K562 (cell line): ENCODE measurements around the gene LONP1. TPM values are rescaled to one million over a fixed set of nuclear protein-coding genes. Genes with fewer than 3 reads are reported as not detected.

Experiments used
- CEBPB ChIP-seq: fragments of 450-650 bp; IDR thresholded peaks from 2 replicates; pipeline ENCODE4 v1.6.1; 2016; ENCODE audit warnings: missing genetic modification characterization, missing compliant biosample characterization
- CEBPG ChIP-seq, 3 experiments: fragments of 200-800 bp in 1 of 3; sonication (Bioruptor generic) in 1 of 3; sonication (generic) in 1 of 3; formaldehyde crosslinking in 1 of 3; IDR thresholded peaks in 2 of 3; conservative IDR thresholded peaks in 1 of 3; 2 replicates each; pipeline versions ENCODE4 v1.6.1 to v1.8.0; 2016 to 2022; ENCODE audit warnings: missing compliant biosample characterization in 2 of 3, missing genetic modification characterization in 2 of 3, mild to moderate bottlenecking in 1 of 3, missing genetic modification reagents in 1 of 3
- EP400 ChIP-seq: fragments of 450-650 bp; IDR thresholded peaks from 2 replicates; pipeline ENCODE4 v1.6.1; 2017; ENCODE audit warnings: antibody characterized with exemption, mild to moderate bottlenecking, moderate library complexity
- FOXA3 ChIP-seq, 2 experiments: fragments of 450-650 bp in 1 of 2; sonication (generic) in 1 of 2; formaldehyde crosslinking; IDR thresholded peaks in 1 of 2; conservative IDR thresholded peaks in 1 of 2; 2 replicates each; pipeline versions ENCODE4 v1.4.0 to v1.8.0; 2020 to 2022; ENCODE audit warnings: mild to moderate bottlenecking in 2 of 2, missing genetic modification reagents in 1 of 2
- GATAD2A ChIP-seq: fragments of 450-650 bp; IDR thresholded peaks from 2 replicates; pipeline ENCODE4 v1.6.1; 2017
- HDAC3 ChIP-seq: fragments of 450-650 bp; IDR thresholded peaks from 2 replicates; pipeline ENCODE4 v1.6.1; 2018; ENCODE audit warnings: borderline replicate concordance, mild to moderate bottlenecking, moderate library complexity; ENCODE audit not compliant: partially characterized antibody
- ILF3 ChIP-seq: fragments of 450-650 bp; IDR thresholded peaks from 2 replicates; pipeline ENCODE4 v1.6.1; 2018; ENCODE audit warnings: antibody characterized with exemption, mild to moderate bottlenecking, moderate library complexity, borderline replicate concordance
- MBD2 ChIP-seq: sonication (generic); IDR thresholded peaks from 2 replicates; pipeline ENCODE4 v1.6.1; 2016; ENCODE audit warnings: low read depth, borderline replicate concordance
- MEF2A ChIP-seq: IDR thresholded peaks from 2 replicates; pipeline ENCODE4 v1.6.1; 2011; ENCODE audit warnings: low read depth, mild to moderate bottlenecking, low read length, moderate library complexity; ENCODE audit not compliant: control insufficient read depth
- POLR2G ChIP-seq: fragments of 200-400 bp; formaldehyde crosslinking; IDR thresholded peaks from 2 replicates; pipeline ENCODE4 v1.6.1; 2017; ENCODE audit warnings: low read depth, mild to moderate bottlenecking, antibody characterized with exemption, low read length, moderate library complexity
- RNF2 ChIP-seq: sonication (generic); IDR thresholded peaks from 2 replicates; pipeline ENCODE4 v1.6.1; 2016
- SIRT6 ChIP-seq: IDR thresholded peaks from one replicate; pipeline ENCODE4 v1.6.1; 2012; ENCODE audit warnings: low read depth, mild to moderate bottlenecking, control low read depth, inconsistent platforms, low read length, moderate library complexity
- SRSF1 ChIP-seq: fragments of 200-400 bp; formaldehyde crosslinking; IDR thresholded peaks from 2 replicates; pipeline ENCODE4 v1.6.1; 2017; ENCODE audit warnings: mild to moderate bottlenecking, low read depth, low read length, moderate library complexity
- STAG1 ChIP-seq: sonication (generic); formaldehyde crosslinking; IDR thresholded peaks from 2 replicates; pipeline ENCODE4 v1.5.0; 2020; ENCODE audit warnings: missing genetic modification reagents, borderline replicate concordance
- SUPT5H ChIP-seq: fragments of 450-650 bp; IDR thresholded peaks from 2 replicates; pipeline ENCODE4 v1.6.1; 2016
- ZC3H4 ChIP-seq: sonication (generic); formaldehyde crosslinking; IDR thresholded peaks from 2 replicates; pipeline ENCODE4 v1.9.0; 2021; ENCODE audit warnings: missing genetic modification reagents, borderline replicate concordance
- ZNF239 ChIP-seq: fragments of 250-450 bp; sonication (Bioruptor Pico); IDR thresholded peaks from 2 replicates; pipeline ENCODE4 v1.4.0; 2020; ENCODE audit warnings: mild to moderate bottlenecking
- ZNF436 ChIP-seq: fragments of 250-450, 450-650 bp; sonication (Bioruptor Pico); formaldehyde crosslinking; IDR thresholded peaks from 2 replicates; pipeline ENCODE4 v1.7.0; 2020; ENCODE audit warnings: mild to moderate bottlenecking
- ZNF445 ChIP-seq: fragments of 250-450 bp; sonication (Bioruptor Pico); IDR thresholded peaks from 2 replicates; pipeline ENCODE4 v1.4.0; 2020; ENCODE audit warnings: low read depth, mild to moderate bottlenecking, moderate library complexity
- ZNF778 ChIP-seq: fragments of 450-650 bp; formaldehyde crosslinking; IDR thresholded peaks from 2 replicates; pipeline ENCODE4 v1.4.0; 2020; ENCODE audit warnings: mild to moderate bottlenecking, moderate library complexity
- polyA plus RNA-seq, 8 experiments: library from polyadenylated mRNA; depleted of rRNA in 4 of 8; stranded (reverse) in 5 of 8; unstranded in 3 of 8; fragments of >200 nt; fragmentation: Nextera tagmentation in 2 of 8; fragmentation: Illumina TruSeq in 1 of 8; extraction: Ambion mirVana in 2 of 8; extraction: Trizol in 1 of 8; gene quantifications; 2 replicates each; pipeline versions ENCODE4 v1.2.1 to v1.2.3, GENCODE V29; 2011 to 2014; ENCODE audit warnings: inconsistent platforms in 1 of 8, missing spikeins in 1 of 8
- total RNA-seq, 7 experiments: library from RNA; depleted of rRNA in 6 of 7; stranded (reverse); fragments of >200 nt in 6 of 7; fragmentation: Illumina TruSeq in 2 of 7; extraction: Trizol in 2 of 7; gene quantifications; 2 replicates each; pipeline versions ENCODE4 v1.2.1 to v1.2.3, GENCODE V29; 2011 to 2021; ENCODE audit warnings: low replicate concordance in 1 of 7
- TF ChIP-seq, protein P1 (sequence below), 2 experiments: fragments of 450-650 bp; conservative IDR thresholded peaks; 2 replicates each; pipeline ENCODE4 v1.6.1; 2017; ENCODE audit warnings: mild to moderate bottlenecking in 2 of 2, moderate library complexity in 2 of 2
- TF ChIP-seq, protein P2 (sequence below): sonication (generic); formaldehyde crosslinking; IDR thresholded peaks from 2 replicates; pipeline ENCODE4 v1.4.0; 2020; ENCODE audit warnings: mild to moderate bottlenecking, missing genetic modification reagents
- TF ChIP-seq, protein P3 (sequence below): fragments of 450-650 bp; IDR thresholded peaks from 2 replicates; pipeline ENCODE4 v1.6.1; 2014; ENCODE audit warnings: low read depth, mild to moderate bottlenecking, moderate library complexity, borderline replicate concordance

Gene LONP1
- total and polyA plus RNA-seq, 9 of the 15 experiments (the other 6 are each of a cell fraction or from before 2014, with no cell fraction given): 1.1 to 238 (median 84.5) TPM

DNA sequence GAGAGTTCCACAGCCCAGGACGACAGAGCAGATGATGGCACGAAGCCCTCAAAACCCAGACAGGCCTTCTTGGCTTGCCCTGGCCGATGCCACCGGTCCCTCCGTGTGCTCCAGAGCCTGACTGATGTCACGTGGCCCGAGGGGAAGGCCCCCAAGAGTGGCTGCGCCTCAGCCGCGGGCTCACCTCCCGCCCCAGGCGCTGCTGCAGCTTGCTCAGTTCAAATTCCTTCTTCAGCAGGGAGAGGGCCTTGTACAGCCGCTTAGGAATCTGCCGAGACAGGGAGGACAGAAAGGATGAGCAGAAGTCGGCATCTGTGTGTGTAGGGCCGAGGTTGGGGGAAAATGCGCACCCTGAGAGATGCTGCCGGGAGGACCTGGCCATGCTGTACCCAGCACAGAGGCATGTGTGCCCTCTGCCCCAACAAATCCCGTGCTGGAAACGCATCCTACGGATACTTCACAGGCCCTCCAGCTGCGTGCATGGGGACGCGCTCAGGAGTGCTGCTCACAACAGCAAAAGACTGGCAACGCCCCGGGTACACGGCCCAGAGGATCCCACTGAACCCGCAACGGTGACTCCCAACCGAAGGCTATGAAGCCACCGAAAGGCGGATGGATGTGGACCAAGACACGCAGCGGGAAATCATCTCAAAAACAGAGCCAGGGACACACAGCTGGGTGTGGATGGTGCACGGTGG lies 12.9 kb downstream of the LONP1 start (continued):
- TF ChIP-seq, protein P1, sequence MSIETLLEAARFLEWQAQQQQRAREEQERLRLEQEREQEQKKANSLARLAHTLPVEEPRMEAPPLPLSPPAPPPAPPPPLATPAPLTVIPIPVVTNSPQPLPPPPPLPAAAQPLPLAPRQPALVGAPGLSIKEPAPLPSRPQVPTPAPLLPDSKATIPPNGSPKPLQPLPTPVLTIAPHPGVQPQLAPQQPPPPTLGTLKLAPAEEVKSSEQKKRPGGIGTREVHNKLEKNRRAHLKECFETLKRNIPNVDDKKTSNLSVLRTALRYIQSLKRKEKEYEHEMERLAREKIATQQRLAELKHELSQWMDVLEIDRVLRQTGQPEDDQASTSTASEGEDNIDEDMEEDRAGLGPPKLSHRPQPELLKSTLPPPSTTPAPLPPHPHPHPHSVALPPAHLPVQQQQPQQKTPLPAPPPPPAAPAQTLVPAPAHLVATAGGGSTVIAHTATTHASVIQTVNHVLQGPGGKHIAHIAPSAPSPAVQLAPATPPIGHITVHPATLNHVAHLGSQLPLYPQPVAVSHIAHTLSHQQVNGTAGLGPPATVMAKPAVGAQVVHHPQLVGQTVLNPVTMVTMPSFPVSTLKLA (conservative IDR thresholded peaks at IDR 0.05): no peak
- no peak for TF ChIP-seq ZNF436 (CRISPR knock-in tag)
- peak; percentile 57 for TF ChIP-seq POLR2G
- no peak for TF ChIP-seq HDAC3
- TF ChIP-seq, protein P2, sequence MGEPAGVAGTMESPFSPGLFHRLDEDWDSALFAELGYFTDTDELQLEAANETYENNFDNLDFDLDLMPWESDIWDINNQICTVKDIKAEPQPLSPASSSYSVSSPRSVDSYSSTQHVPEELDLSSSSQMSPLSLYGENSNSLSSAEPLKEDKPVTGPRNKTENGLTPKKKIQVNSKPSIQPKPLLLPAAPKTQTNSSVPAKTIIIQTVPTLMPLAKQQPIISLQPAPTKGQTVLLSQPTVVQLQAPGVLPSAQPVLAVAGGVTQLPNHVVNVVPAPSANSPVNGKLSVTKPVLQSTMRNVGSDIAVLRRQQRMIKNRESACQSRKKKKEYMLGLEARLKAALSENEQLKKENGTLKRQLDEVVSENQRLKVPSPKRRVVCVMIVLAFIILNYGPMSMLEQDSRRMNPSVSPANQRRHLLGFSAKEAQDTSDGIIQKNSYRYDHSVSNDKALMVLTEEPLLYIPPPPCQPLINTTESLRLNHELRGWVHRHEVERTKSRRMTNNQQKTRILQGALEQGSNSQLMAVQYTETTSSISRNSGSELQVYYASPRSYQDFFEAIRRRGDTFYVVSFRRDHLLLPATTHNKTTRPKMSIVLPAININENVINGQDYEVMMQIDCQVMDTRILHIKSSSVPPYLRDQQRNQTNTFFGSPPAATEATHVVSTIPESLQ (CRISPR knock-in tag): no peak
- no peak for TF ChIP-seq RNF2
- no peak for TF ChIP-seq CEBPB (tag)
- no peak for TF ChIP-seq MEF2A
- no peak for TF ChIP-seq GATAD2A
- TF ChIP-seq ZNF778 (CRISPR knock-in tag): no peak
- TF ChIP-seq STAG1 (CRISPR knock-in tag): no peak
- TF ChIP-seq SIRT6: no peak
- TF ChIP-seq ZNF239: no peak
- TF ChIP-seq CEBPG (CRISPR knock-in tag; IDR thresholded peaks at IDR 0.05): no peak
- TF ChIP-seq CEBPG (tag; conservative IDR thresholded peaks at IDR 0.05 in 1 of 2, IDR thresholded peaks at IDR 0.05 in 1 of 2): no peak
- TF ChIP-seq SUPT5H: 0 out of 2 replicates have a peak, but pooled peaks have one; percentile 29
- TF ChIP-seq, protein P3, sequence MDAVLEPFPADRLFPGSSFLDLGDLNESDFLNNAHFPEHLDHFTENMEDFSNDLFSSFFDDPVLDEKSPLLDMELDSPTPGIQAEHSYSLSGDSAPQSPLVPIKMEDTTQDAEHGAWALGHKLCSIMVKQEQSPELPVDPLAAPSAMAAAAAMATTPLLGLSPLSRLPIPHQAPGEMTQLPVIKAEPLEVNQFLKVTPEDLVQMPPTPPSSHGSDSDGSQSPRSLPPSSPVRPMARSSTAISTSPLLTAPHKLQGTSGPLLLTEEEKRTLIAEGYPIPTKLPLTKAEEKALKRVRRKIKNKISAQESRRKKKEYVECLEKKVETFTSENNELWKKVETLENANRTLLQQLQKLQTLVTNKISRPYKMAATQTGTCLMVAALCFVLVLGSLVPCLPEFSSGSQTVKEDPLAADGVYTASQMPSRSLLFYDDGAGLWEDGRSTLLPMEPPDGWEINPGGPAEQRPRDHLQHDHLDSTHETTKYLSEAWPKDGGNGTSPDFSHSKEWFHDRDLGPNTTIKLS: no peak
- TF ChIP-seq ILF3: no peak
- no peak for TF ChIP-seq SRSF1
- no peak for TF ChIP-seq MBD2
- no peak for TF ChIP-seq FOXA3 (CRISPR knock-in tag; conservative IDR thresholded peaks at IDR 0.05 in 1 of 2, IDR thresholded peaks at IDR 0.05 in 1 of 2)
- TF ChIP-seq ZNF445 (CRISPR knock-in tag): no peak
- TF ChIP-seq ZC3H4 (CRISPR knock-in tag): 0 out of 2 replicates have a peak, but pooled peaks have one; percentile 40
- no peak for TF ChIP-seq EP400
